PFSK-1 (cell line): Measurements from ENCODE around the gene VSNL1.

ENCODE experiments used
- POLR2AphosphoS5 ChIP-seq: IDR thresholded peaks from 2 replicates; pipeline ENCODE4 v1.6.1; 2012; ENCODE audit warnings: low read depth, mild to moderate bottlenecking, control low read depth, low read length, moderate library complexity
- TAF1 ChIP-seq: IDR thresholded peaks from 2 replicates; pipeline ENCODE4 v1.6.1; 2012; ENCODE audit warnings: low read length, control low read depth, borderline replicate concordance; ENCODE audit not compliant: insufficient read depth

DNA sequence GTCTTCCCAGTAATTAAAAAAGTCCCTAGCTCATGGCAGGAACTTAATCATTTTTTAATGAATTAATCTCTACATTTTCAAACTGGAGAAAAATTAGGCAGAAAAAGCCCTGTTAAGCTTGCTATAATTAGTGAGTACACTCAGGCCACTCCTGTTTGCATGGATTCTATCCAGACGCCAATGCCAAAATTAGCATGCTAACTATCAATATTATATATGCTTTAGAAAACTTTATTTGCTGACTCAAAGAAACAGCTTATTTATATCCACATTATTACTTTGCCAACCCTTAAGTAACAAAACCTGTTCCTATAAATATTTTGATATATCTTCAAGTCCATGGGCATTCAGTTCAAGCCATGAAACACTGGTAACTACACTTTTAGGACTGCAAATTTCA lies 122.2 kb downstream of the VSNL1 start:
- no peak for TF ChIP-seq TAF1
- TF ChIP-seq POLR2AphosphoS5, result no peak
